NCI-H1930 (cell line): ENCODE results near the gene FLNA.

Experiments used
- DNase-seq, 2 experiments: peaks; one replicate each; lab custom pipeline; 2025; lab: John Stamatoyannopoulos, UW

The FLNA gene

GRCh38 chrX:154375156-154375504, 696 bp upstream of the FLNA start:
- no peak for DNase-seq

- DNase-seq = peak; percentile 69 to 76
Measured at GRCh38 chrX:154373340-154374306, 811 bp downstream of the FLNA start.

GRCh38 chrX:154372612-154373022, 1.8 kb downstream of the FLNA start:
- DNase-seq = no peak

GRCh38 chrX:154371789-154372300, 2.6 kb downstream of the FLNA start:
- no peak for DNase-seq

GRCh38 chrX:154371017-154371788, 3.2 kb downstream of the FLNA start:
- peak; percentile 86 for DNase-seq

- DNase-seq = no peak
Measured at GRCh38 chrX:154370300-154371016, 4.0 kb downstream of the FLNA start.

- DNase-seq = no peak
Measured at GRCh38 chrX:154369449-154370299, 4.8 kb downstream of the FLNA start.

- DNase-seq = no peak
Measured at GRCh38 chrX:154368630-154369448, 5.6 kb downstream of the FLNA start.

GRCh38 chrX:154367474-154368308, 6.7 kb downstream of the FLNA start:
- DNase-seq = no peak

- DNase-seq = no peak
Measured at GRCh38 chrX:154366666-154367055, 7.8 kb downstream of the FLNA start.

GRCh38 chrX:154365997-154366665, 8.3 kb downstream of the FLNA start:
- no peak for DNase-seq

GRCh38 chrX:154365052-154365600, 9.3 kb downstream of the FLNA start:
- no peak for DNase-seq

- DNase-seq = no peak
Measured at GRCh38 chrX:154363706-154364439, 10.6 kb downstream of the FLNA start.

- DNase-seq = no peak
Measured at GRCh38 chrX:154362085-154362742, 12.2 kb downstream of the FLNA start.

GRCh38 chrX:154360155-154360713, 14.2 kb downstream of the FLNA start:
- DNase-seq = no peak

GRCh38 chrX:154359362-154360154, 14.9 kb downstream of the FLNA start:
- no peak for DNase-seq
